Endothelial cell of umbilical vein (primary cell): Measurements from ENCODE around the gene HOXA9. TPM values are rescaled to one million over a fixed set of nuclear protein-coding genes. Genes with fewer than 3 reads are reported as not detected.

ENCODE experiments used
- BruUV-seq: library from RNA; stranded (reverse); fragments of 400-500 nt; replicated peaks from 2 replicates; lab custom pipeline; 2021; lab: Mats Ljungman, UMichigan
- CTCF ChIA-PET: fragments of 300-600, 350-600 bp; sonication (Branson Sonifier 250); formaldehyde crosslinking; loops from one replicate; lab custom pipeline; 2021; ENCODE audit warnings: antibody characterized with exemption, inconsistent platforms; lab: Charles Lee
- POLR2A ChIA-PET: fragments of 300-600, 350-600 bp; sonication (Branson Sonifier 250); formaldehyde crosslinking; loops from one replicate; lab custom pipeline; 2021; ENCODE audit warnings: antibody characterized with exemption, inconsistent platforms; lab: Charles Lee
- DNase-seq: peaks from one replicate; pipeline ENCODE4 v3.0.0-alpha.2; 2011; ENCODE audit warnings: low read depth, low spot score
- FAIRE-seq: peaks from 2 replicates; lab custom pipeline; 2011; peaks lifted over from hg19 to GRCh38; lab: Jason Lieb, UNC
- H2AFZ ChIP-seq: 2 replicates; pipeline ENCODE4 v1.6.0; 2012; ENCODE audit warnings: low read depth, low read length, control low read depth, inconsistent platforms
- H3K27ac ChIP-seq: 2 replicates; pipeline ENCODE4 v1.5.1; 2011; ENCODE audit warnings: low read depth, mild to moderate bottlenecking, control low read depth, low read length, moderate library complexity; ENCODE audit not compliant: insufficient read depth
- H3K27me3 ChIP-seq, 2 experiments: 2 replicates each; pipeline versions ENCODE4 v1.6.0 to v1.6.1; 2011; ENCODE audit warnings: low read length in 2 of 2, mixed read lengths in 1 of 2; ENCODE audit not compliant: control insufficient read depth in 2 of 2, insufficient read depth in 2 of 2
- H3K36me3 ChIP-seq, 2 experiments: 2 replicates in 1 of 2; 3 replicates in 1 of 2; pipeline ENCODE4 v1.5.1; 2011; ENCODE audit warnings: low read length in 2 of 2, mild to moderate bottlenecking in 1 of 2, moderate library complexity in 1 of 2; ENCODE audit not compliant: control insufficient read depth in 2 of 2, insufficient read depth in 2 of 2; ENCODE audit errors: extremely low read depth in 1 of 2
- H3K4me1 ChIP-seq: 3 replicates; pipeline ENCODE4 v1.5.1; 2011; ENCODE audit warnings: mild to moderate bottlenecking, low read length; ENCODE audit not compliant: control insufficient read depth, insufficient read depth; ENCODE audit errors: extremely low read depth
- H3K4me2 ChIP-seq: 2 replicates; pipeline ENCODE4 v1.6.1; 2011; ENCODE audit warnings: low read length, control low read depth, mixed read lengths; ENCODE audit not compliant: insufficient read depth
- H3K4me3 ChIP-seq, 3 experiments: fragments of 200-600 bp in 1 of 3; sonication (generic), shearing (Covaris generic) in 1 of 3; replicated peaks in 1 of 3; 2 replicates each; pipeline ENCODE4 v1.5.1; 2011 to 2016; ENCODE audit warnings: control low read depth in 3 of 3, low read length in 3 of 3, mild to moderate bottlenecking in 2 of 3, inconsistent platforms in 1 of 3, low read depth in 1 of 3, moderate library complexity in 1 of 3; ENCODE audit not compliant: insufficient read depth in 1 of 3
- H3K79me2 ChIP-seq: 2 replicates; pipeline ENCODE4 v1.6.0; 2012; ENCODE audit warnings: low read length, inconsistent platforms; ENCODE audit not compliant: control insufficient read depth, insufficient read depth
- H3K9ac ChIP-seq: replicated peaks from 2 replicates; pipeline ENCODE3; 2011; ENCODE audit warnings: low read length, control low read depth; ENCODE audit not compliant: insufficient read depth; ENCODE audit errors: extremely low read depth
- H3K9me1 ChIP-seq: replicated peaks from 3 replicates; pipeline ENCODE4 v1.6.0; 2011; ENCODE audit warnings: mild to moderate bottlenecking, low read length; ENCODE audit not compliant: control insufficient read depth, insufficient read depth; ENCODE audit errors: extremely low read depth
- H3K9me3 ChIP-seq: replicated peaks from 2 replicates; pipeline ENCODE4 v1.5.1; 2012; ENCODE audit warnings: low read length, inconsistent platforms; ENCODE audit not compliant: control insufficient read depth, insufficient read depth
- H4K20me1 ChIP-seq: replicated peaks from 2 replicates; pipeline ENCODE3; 2011; ENCODE audit warnings: mild to moderate bottlenecking, low read length; ENCODE audit not compliant: control insufficient read depth, insufficient read depth; ENCODE audit errors: extremely low read depth
- EZH2 ChIP-seq: IDR thresholded peaks from 2 replicates; pipeline ENCODE4 v1.6.1; 2012; ENCODE audit warnings: borderline replicate concordance, low read depth, mild to moderate bottlenecking, moderate library complexity, low read length, inconsistent platforms; ENCODE audit not compliant: severe bottlenecking
- FOS ChIP-seq: IDR thresholded peaks from 2 replicates; pipeline ENCODE4 v1.6.1; 2011; ENCODE audit warnings: mild to moderate bottlenecking, low read length, moderate library complexity, borderline replicate concordance; ENCODE audit not compliant: insufficient read depth
- JUN ChIP-seq: IDR thresholded peaks from 2 replicates; pipeline ENCODE4 v1.6.1; 2011; ENCODE audit warnings: borderline replicate concordance, low read depth; ENCODE audit not compliant: insufficient read length, insufficient read depth
- dilution Hi-C: fragments of 300-500 bp; cut with MboI; formaldehyde crosslinking; loops from one replicate; pipeline ENCODE4 v1.15.0; 2019; ENCODE audit warnings: low sequenced_read_pairs; ENCODE audit not compliant: extremely low pct_ligation_motif_present
- intact Hi-C: fragments of 100-400 bp; cut with micrococcal nuclease; formaldehyde crosslinking; loops from one replicate; pipeline ENCODE4 v1.10.0; 2022
- polyA plus RNA-seq, 4 experiments: library from polyadenylated mRNA; depleted of rRNA in 3 of 4; stranded (reverse) in 3 of 4; unstranded in 1 of 4; fragments of >200 nt; gene quantifications; 2 replicates each; pipeline versions ENCODE4 v1.2.1 to v1.2.3, GENCODE V29; 2011 to 2012; ENCODE audit warnings: missing spikeins in 1 of 4
- total RNA-seq: library from RNA; stranded (reverse); gene quantifications from 2 replicates; pipeline ENCODE4 v1.2.3, GENCODE V29; 2021
- TF ChIP-seq, protein P1 (sequence below), 2 donors: IDR thresholded peaks; 1 replicate in 1 of 2; 2 replicates in 1 of 2; pipeline ENCODE4 v1.5.1; 2011; ENCODE audit warnings: low read length in 2 of 2, mild to moderate bottlenecking in 2 of 2, moderate library complexity in 2 of 2, control low read depth in 1 of 2, inconsistent platforms in 1 of 2, low read depth in 1 of 2; ENCODE audit not compliant: insufficient read depth in 1 of 2; ENCODE audit errors: extremely low read depth in 1 of 2

The HOXA9 gene
- total and polyA plus RNA-seq, 2 donors (not counting 3 experiments of a cell fraction or from before 2014, with no cell fraction given), result 47.2 to 61.6 TPM

DNA sequence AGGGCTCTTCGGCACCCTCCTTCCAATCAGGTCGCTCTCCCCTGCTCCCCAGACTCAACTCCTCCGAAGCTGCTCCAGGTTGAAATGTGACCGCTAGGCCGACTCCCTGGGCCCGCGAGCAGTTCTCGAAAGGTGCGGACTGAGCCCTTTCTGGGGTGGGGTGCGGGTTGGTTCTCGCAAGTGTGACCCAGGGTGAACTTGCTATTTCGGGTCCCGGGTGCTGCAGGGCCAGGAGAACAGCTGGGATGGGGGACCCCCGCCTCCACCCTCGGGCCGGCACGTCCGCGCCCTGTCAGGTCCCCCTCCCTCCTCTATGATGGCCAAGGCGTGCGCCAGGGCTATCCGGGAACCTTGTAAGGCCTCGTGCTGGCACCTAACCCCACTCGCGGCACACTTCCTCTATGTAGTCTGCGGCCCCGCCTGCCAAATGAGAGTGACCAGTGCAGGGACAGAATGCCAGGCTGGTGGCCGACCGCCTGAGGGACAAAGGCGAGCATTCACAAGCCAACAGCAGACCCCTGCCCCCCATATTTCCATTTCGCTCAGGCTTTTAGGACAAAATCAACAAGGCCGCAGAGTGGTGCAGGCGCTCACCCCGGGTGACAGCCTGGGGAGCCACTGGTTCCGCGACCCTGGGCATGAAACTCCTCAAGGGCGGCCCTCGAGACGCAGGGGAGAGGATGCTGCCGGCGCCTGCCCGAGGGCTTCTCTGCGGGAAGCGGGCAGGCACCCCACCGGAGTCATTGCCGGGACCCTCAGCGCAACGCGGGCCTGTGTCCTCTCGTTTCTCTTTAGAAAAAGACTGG is 48.3 kb upstream of the HOXA9 start:
- TF ChIP-seq EZH2 (no peak), JUN (no peak), FOS (no peak)
- TF ChIP-seq, protein P1, sequence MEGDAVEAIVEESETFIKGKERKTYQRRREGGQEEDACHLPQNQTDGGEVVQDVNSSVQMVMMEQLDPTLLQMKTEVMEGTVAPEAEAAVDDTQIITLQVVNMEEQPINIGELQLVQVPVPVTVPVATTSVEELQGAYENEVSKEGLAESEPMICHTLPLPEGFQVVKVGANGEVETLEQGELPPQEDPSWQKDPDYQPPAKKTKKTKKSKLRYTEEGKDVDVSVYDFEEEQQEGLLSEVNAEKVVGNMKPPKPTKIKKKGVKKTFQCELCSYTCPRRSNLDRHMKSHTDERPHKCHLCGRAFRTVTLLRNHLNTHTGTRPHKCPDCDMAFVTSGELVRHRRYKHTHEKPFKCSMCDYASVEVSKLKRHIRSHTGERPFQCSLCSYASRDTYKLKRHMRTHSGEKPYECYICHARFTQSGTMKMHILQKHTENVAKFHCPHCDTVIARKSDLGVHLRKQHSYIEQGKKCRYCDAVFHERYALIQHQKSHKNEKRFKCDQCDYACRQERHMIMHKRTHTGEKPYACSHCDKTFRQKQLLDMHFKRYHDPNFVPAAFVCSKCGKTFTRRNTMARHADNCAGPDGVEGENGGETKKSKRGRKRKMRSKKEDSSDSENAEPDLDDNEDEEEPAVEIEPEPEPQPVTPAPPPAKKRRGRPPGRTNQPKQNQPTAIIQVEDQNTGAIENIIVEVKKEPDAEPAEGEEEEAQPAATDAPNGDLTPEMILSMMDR (IDR thresholded peaks at IDR 0.05; ENCODE audit: extremely low read depth in 1 of 2, insufficient read depth in 1 of 2, low read depth in 1 of 2, low read length in 2 of 2), result no peak
- Histone ChIP-seq H3K9me1 (no peaks in the 10 kb centered on the region), H3K36me3 (no peaks in the 10 kb centered on the region), H2AFZ (peak overlapping the region; percentile 34), H3K9ac (no peak overlapping the region), H3K27ac (no peak overlapping the region), H3K4me3 (no peak overlapping the region), H3K27me3 (peaks cover 65% of the 10 kb centered on the region in 2 experiments), H3K9me3 (no peaks in the 10 kb centered on the region), H3K4me2 (no peak overlapping the region), H4K20me1 (no peaks in the 10 kb centered on the region), H3K79me2 (no peaks in the 10 kb centered on the region), H3K4me1 (peaks cover 12% of the 10 kb centered on the region)
- FAIRE-seq (no peak), DNase-seq (no peak)
- dilution Hi-C loops, result no loop called here
- BruUV-seq, result no TSS peak
- CTCF ChIA-PET, result interaction anchor here (0.6 kb wide), 1 partner anchor 392 kb away, joined by 4 read pairs; no protein-coding TSS in a partner anchor
- intact Hi-C loops, result loop anchor here (5.0 kb wide), 1 partner anchor 864 kb away; no protein-coding TSS in a partner anchor
- POLR2A ChIA-PET, result no interaction called here
